MCF 10A (cell line): Measurements from ENCODE around the gene YTHDC1. TPM values are rescaled to one million over a fixed set of nuclear protein-coding genes. Genes with fewer than 3 reads are reported as not detected.
"Not testable (repeated sequence)": the region's sequence is repeated elsewhere in the genome, so short reads cannot be mapped to it uniquely, and the experiment has no call there.

Experiments
- BruUV-seq: library from RNA; stranded (reverse); fragments of 400-500 nt; replicated peaks from 2 replicates; lab custom pipeline; 2021; lab: Mats Ljungman, UMichigan
- CTCF ChIA-PET: fragments of 300-600 bp; sonication (Branson Sonifier 250); formaldehyde crosslinking; extraction: SDS; loops from one replicate; lab custom pipeline; 2021; ENCODE audit warnings: antibody characterized with exemption, inconsistent platforms; lab: Yijun Ruan, JAX
- POLR2A ChIA-PET: fragments of 300-600, 350-650 bp; sonication (Branson Sonifier 250); formaldehyde crosslinking; extraction: SDS; loops from one replicate; lab custom pipeline; 2020; ENCODE audit warnings: antibody characterized with exemption, inconsistent platforms; lab: Yijun Ruan, JAX
- DNase-seq: peaks from one replicate; pipeline ENCODE4 v3.0.0-alpha.2; 2018; ENCODE audit not compliant: unreplicated experiment
- H3K27ac Mint-ChIP-seq: one replicate; pipeline ENCODE4 v1.8.0; 2022; ENCODE audit warnings: mild to moderate bottlenecking, low read depth, mixed read lengths; ENCODE audit not compliant: unreplicated experiment
- H3K27me3 Mint-ChIP-seq: one replicate; pipeline ENCODE4 v1.8.0; 2022; ENCODE audit warnings: mixed read lengths; ENCODE audit not compliant: insufficient read depth, unreplicated experiment
- H3K36me3 Mint-ChIP-seq: one replicate; pipeline ENCODE4 v1.8.0; 2022; ENCODE audit warnings: mild to moderate bottlenecking, moderate library complexity, mixed read lengths; ENCODE audit not compliant: insufficient read depth, unreplicated experiment
- H3K4me1 Mint-ChIP-seq: one replicate; pipeline ENCODE4 v1.8.0; 2022; ENCODE audit warnings: mixed read lengths; ENCODE audit not compliant: insufficient read depth, unreplicated experiment
- H3K4me3 Mint-ChIP-seq: one replicate; pipeline ENCODE4 v1.8.0; 2022; ENCODE audit warnings: mild to moderate bottlenecking, moderate library complexity, mixed read lengths; ENCODE audit not compliant: unreplicated experiment
- H3K9me3 Mint-ChIP-seq: one replicate; pipeline ENCODE4 v1.8.0; 2022; ENCODE audit warnings: mixed read lengths; ENCODE audit not compliant: unreplicated experiment
- CTCF ChIP-seq: fragments of 200-600 bp; IDR thresholded peaks from one replicate; pipeline ENCODE4 v1.8.0; 2022; ENCODE audit warnings: antibody characterized with exemption, mild to moderate bottlenecking; ENCODE audit not compliant: unreplicated experiment
- intact Hi-C: fragments of 100-400 bp; cut with micrococcal nuclease; formaldehyde crosslinking; loops from 2 replicates; pipeline ENCODE4 v1.14.1; 2022
- total RNA-seq: library from RNA; stranded (reverse); gene quantifications from 2 replicates; pipeline ENCODE4 v1.2.3, GENCODE V29; 2022

The YTHDC1 gene
- total RNA-seq, 1 experiment from 2014 or later: 123 TPM

GRCh38 chr4:68287704-68288392, 62.0 kb downstream of the YTHDC1 start:
- DNase-seq: no peak
- Mint-ChIP-seq H3K27me3 (no peaks in the 10 kb centered on the region), H3K36me3 (no peaks in the 10 kb centered on the region), H3K27ac (no peak overlapping the region), H3K4me1 (no peaks in the 10 kb centered on the region), H3K9me3 (no peaks in the 10 kb centered on the region), H3K4me3 (no peak overlapping the region)
- ChIA-PET POLR2A (interaction anchor here (0.6 kb wide), 1 partner anchor 38 kb away, joined by 4 read pairs; no protein-coding TSS in a partner anchor), CTCF (interaction anchor here (1.1 to 1.3 kb wide), 2 partner anchors 14 to 33 kb away, joined by 3 read pairs; no protein-coding TSS in a partner anchor)
- intact Hi-C loops: no loop called here
- TF ChIP-seq CTCF: no peak
- BruUV-seq: no TSS peak

GRCh38 chr4:68283714-68284113, 66.2 kb downstream of the YTHDC1 start:
- H3K27me3 Mint-ChIP-seq: no peaks in the 10 kb centered on the region
- no peak for DNase-seq
- no peaks in the 10 kb centered on the region for H3K9me3 Mint-ChIP-seq
- ChIA-PET POLR2A (no interaction called here), CTCF (no interaction called here)
- intact Hi-C loops: no loop called here
- no peak for TF ChIP-seq CTCF
- H3K4me3 Mint-ChIP-seq: no peak overlapping the region
- H3K36me3 Mint-ChIP-seq: no peaks in the 10 kb centered on the region
- no peak overlapping the region for H3K27ac Mint-ChIP-seq
- H3K4me1 Mint-ChIP-seq: no peaks in the 10 kb centered on the region
- BruUV-seq: no TSS peak

- ChIA-PET CTCF (no interaction called here), POLR2A (no interaction called here)
- DNase-seq: no peak
- no TSS peak for BruUV-seq
- Mint-ChIP-seq H3K4me3 (no peak overlapping the region), H3K27me3 (no peaks in the 10 kb centered on the region), H3K4me1 (peaks cover 4% of the 10 kb centered on the region), H3K27ac (no peak overlapping the region), H3K9me3 (no peaks in the 10 kb centered on the region), H3K36me3 (no peaks in the 10 kb centered on the region)
- TF ChIP-seq CTCF: no peak
- intact Hi-C loops: no loop called here
These were observed 66.8 kb downstream of the YTHDC1 start for GRCh38 chr4:68283095-68283494.

- H3K4me3 Mint-ChIP-seq, H3K27me3 Mint-ChIP-seq, BruUV-seq, H3K4me1 Mint-ChIP-seq, POLR2A ChIA-PET, DNase-seq, H3K36me3 Mint-ChIP-seq, H3K9me3 Mint-ChIP-seq, intact Hi-C loops, H3K27ac Mint-ChIP-seq: not testable (repeated sequence)
- CTCF ChIA-PET: interaction anchor here (0.9 kb wide), 1 partner anchor 127 kb away, joined by 3 read pairs; no protein-coding TSS in a partner anchor
These were observed 67.8 kb downstream of the YTHDC1 start for GRCh38 chr4:68281796-68282740.
